Fibroblast of lung (primary cell): ENCODE data around the gene ATRNL1. TPM values are rescaled to one million over a fixed set of nuclear protein-coding genes. Genes with fewer than 3 reads are reported as not detected.

ENCODE experiments used
- DNase-seq, 2 donors: peaks; one replicate each; pipeline versions ENCODE4 v3.0.0 to v3.0.0-alpha.2; 2010; ENCODE audit warnings: low read depth in 2 of 2
- H2AFZ ChIP-seq: 2 replicates; pipeline ENCODE4 v1.5.1; 2012; ENCODE audit warnings: low read length, control low read depth, inconsistent platforms
- H3K27ac ChIP-seq: 2 replicates; pipeline ENCODE4 v1.5.1; 2011; ENCODE audit warnings: low read length, control low read depth; ENCODE audit not compliant: insufficient read depth
- H3K27me3 ChIP-seq: 2 replicates; pipeline ENCODE4 v1.5.1; 2011; ENCODE audit warnings: mild to moderate bottlenecking, low read length; ENCODE audit not compliant: control insufficient read depth, insufficient read depth
- H3K36me3 ChIP-seq: 2 replicates; pipeline ENCODE4 v1.5.1; 2011; ENCODE audit warnings: low read length; ENCODE audit not compliant: control insufficient read depth, insufficient read depth
- H3K4me1 ChIP-seq: 2 replicates; pipeline ENCODE4 v1.5.1; 2011; ENCODE audit warnings: low read length; ENCODE audit not compliant: control insufficient read depth, insufficient read depth; ENCODE audit errors: extremely low read depth
- H3K4me2 ChIP-seq: 2 replicates; pipeline ENCODE4 v1.5.1; 2011; ENCODE audit warnings: low read length, control low read depth; ENCODE audit not compliant: insufficient read depth; ENCODE audit errors: extremely low read depth
- H3K4me3 ChIP-seq, 4 experiments: fragments of 200-600 bp in 1 of 4; sonication (generic) in 1 of 4; replicated peaks in 1 of 4; 2 replicates each; pipeline ENCODE4 v1.5.1; 2011 to 2016; ENCODE audit warnings: low read length in 4 of 4, low read depth in 3 of 4, mild to moderate bottlenecking in 3 of 4, control low read depth in 2 of 4, inconsistent platforms in 1 of 4, mixed read lengths in 1 of 4; ENCODE audit not compliant: insufficient read depth in 1 of 4; ENCODE audit errors: control extremely low read depth in 1 of 4
- H3K79me2 ChIP-seq: 2 replicates; pipeline ENCODE4 v1.5.1; 2012; ENCODE audit warnings: mild to moderate bottlenecking, low read length, inconsistent platforms; ENCODE audit not compliant: control insufficient read depth, insufficient read depth
- H3K9ac ChIP-seq: 2 replicates; pipeline ENCODE4 v1.5.1; 2011; ENCODE audit warnings: mild to moderate bottlenecking, low read length, control low read depth; ENCODE audit not compliant: insufficient read depth
- H3K9me3 ChIP-seq: 2 replicates; pipeline ENCODE4 v1.5.1; 2012; ENCODE audit warnings: low read depth, low read length; ENCODE audit not compliant: control insufficient read depth, insufficient read depth
- H4K20me1 ChIP-seq: 2 replicates; pipeline ENCODE4 v1.5.1; 2011; ENCODE audit warnings: low read length; ENCODE audit not compliant: control insufficient read depth, insufficient read depth; ENCODE audit errors: extremely low read depth
- CTCF ChIP-seq, 2 donors: IDR thresholded peaks in 1 of 2; conservative IDR thresholded peaks in 1 of 2; 1 replicate in 1 of 2; 2 replicates in 1 of 2; pipeline ENCODE4 v1.5.1; 2011 to 2012; ENCODE audit warnings: low read length in 2 of 2, control low read depth in 1 of 2, inconsistent platforms in 1 of 2, low read depth in 1 of 2, mild to moderate bottlenecking in 1 of 2
- EZH2 ChIP-seq: IDR thresholded peaks from 2 replicates; pipeline ENCODE4 v1.5.1; 2012; ENCODE audit warnings: low read length, control low read depth, mild to moderate bottlenecking; ENCODE audit errors: missing control alignments
- polyA plus RNA-seq, 2 donors: library from polyadenylated mRNA; depleted of rRNA in 1 of 2; stranded (reverse) in 1 of 2; unstranded in 1 of 2; fragments of >200 nt; gene quantifications; 2 replicates each; pipeline ENCODE4 v1.2.1, GENCODE V29; 2011 to 2012; ENCODE audit warnings: missing spikeins in 1 of 2
- total RNA-seq: library from RNA; depleted of rRNA; stranded (reverse); fragments of >200 nt; gene quantifications from 2 replicates; pipeline ENCODE4 v1.2.1, GENCODE V29; 2014

Gene ATRNL1
- total and polyA plus RNA-seq, 2 donors (not counting 1 experiment from before 2014, with no cell fraction given), result 0.33 TPM

- Histone ChIP-seq H3K4me3 (no peak overlapping the region), H3K9me3 (no peaks in the 10 kb centered on the region), H3K36me3 (no peaks in the 10 kb centered on the region), H3K4me1 (no peaks in the 10 kb centered on the region), H3K27ac (no peak overlapping the region), H3K27me3 (no peaks in the 10 kb centered on the region), H3K79me2 (no peaks in the 10 kb centered on the region), H2AFZ (no peak overlapping the region), H3K9ac (no peak overlapping the region), H4K20me1 (no peaks in the 10 kb centered on the region), H3K4me2 (no peak overlapping the region)
- TF ChIP-seq EZH2, result no peak
- peak in 1 of 2 donors; percentile 8 for TF ChIP-seq CTCF (conservative IDR thresholded peaks at IDR 0.05 in 1 of 2, IDR thresholded peaks at IDR 0.05 in 1 of 2; ENCODE audit: low read depth in 1 of 2, low read length in 2 of 2)
- DNase-seq, result peak; percentile 20 to 67
These were observed 36.6 kb downstream of the ATRNL1 start for GRCh38 chr10:115129752-115130151.

- no peak for DNase-seq
- Histone ChIP-seq H3K36me3 (no peaks in the 10 kb centered on the region), H3K4me1 (no peaks in the 10 kb centered on the region), H3K9ac (no peak overlapping the region), H3K27ac (no peak overlapping the region), H3K4me2 (no peak overlapping the region), H3K9me3 (no peaks in the 10 kb centered on the region), H3K79me2 (no peaks in the 10 kb centered on the region), H3K27me3 (no peaks in the 10 kb centered on the region), H2AFZ (no peak overlapping the region), H3K4me3 (no peak overlapping the region), H4K20me1 (no peaks in the 10 kb centered on the region)
- TF ChIP-seq EZH2 (no peak), CTCF (conservative IDR thresholded peaks at IDR 0.05 in 1 of 2, IDR thresholded peaks at IDR 0.05 in 1 of 2; ENCODE audit: low read depth in 1 of 2, low read length in 2 of 2) (no peak)
These were observed 43.5 kb downstream of the ATRNL1 start for GRCh38 chr10:115136616-115137015.

GRCh38 chr10:115141254-115141653 is 48.1 kb downstream of the ATRNL1 start:
- Histone ChIP-seq H3K4me2 (no peak overlapping the region), H3K4me3 (no peak overlapping the region), H3K27me3 (no peaks in the 10 kb centered on the region), H3K9me3 (no peaks in the 10 kb centered on the region), H3K4me1 (no peaks in the 10 kb centered on the region), H4K20me1 (no peaks in the 10 kb centered on the region), H3K27ac (no peak overlapping the region), H3K9ac (no peak overlapping the region), H2AFZ (no peak overlapping the region), H3K36me3 (no peaks in the 10 kb centered on the region), H3K79me2 (no peaks in the 10 kb centered on the region)
- peak; percentile 9 to 48 for DNase-seq
- TF ChIP-seq CTCF (conservative IDR thresholded peaks at IDR 0.05 in 1 of 2, IDR thresholded peaks at IDR 0.05 in 1 of 2; ENCODE audit: low read depth in 1 of 2, low read length in 2 of 2) (peak in 1 of 2 donors; percentile 42), EZH2 (no peak)
